ENCODE measurements around the gene LHFPL5.

Gene LHFPL5

DNA sequence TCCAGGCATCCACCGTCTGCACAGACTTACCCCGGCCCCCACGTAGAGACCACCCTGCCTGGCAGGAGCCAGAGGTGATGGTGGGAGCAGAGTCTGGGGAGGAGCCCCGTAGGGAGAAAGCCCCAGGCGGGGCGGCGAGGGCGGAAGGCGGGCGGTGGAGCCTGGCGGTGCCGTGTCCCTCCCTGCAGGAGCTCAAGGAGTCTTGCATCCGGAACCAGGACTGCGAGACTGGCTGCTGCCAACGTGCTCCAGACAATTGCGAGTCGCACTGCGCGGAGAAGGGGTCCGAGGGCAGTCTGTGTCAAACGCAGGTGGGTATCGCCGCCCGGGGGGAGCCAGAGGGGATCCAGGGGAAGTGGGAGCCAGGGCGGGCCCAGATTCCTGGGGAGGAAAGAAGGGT lies 18.3 kb upstream of the LHFPL5 start:
- H2BK5ac ChIP-seq (ENCODE audit: low read length) = no peak overlapping the region
- no peak overlapping the region for H3K4ac ChIP-seq (ENCODE audit: low read depth, low read length)
- H3K79me1 ChIP-seq (ENCODE audit: low read length) = no peaks in the 10 kb centered on the region
- no peak for DNase-seq
- H3K27me3 ChIP-seq (ENCODE audit: insufficient read depth, low read length, poor library complexity) = no peaks in the 10 kb centered on the region
- H3K36me3 ChIP-seq (ENCODE audit: control insufficient read depth, insufficient read depth, low read length) = no peaks in the 10 kb centered on the region
- H2BK15ac ChIP-seq (replicated peaks; ENCODE audit: low read depth) = no peak overlapping the region
- H3K23ac ChIP-seq (ENCODE audit: low read length) = no peak overlapping the region
- WGBS (ENCODE audit: extremely low coverage, insufficient coverage, low lambda C conversion rate) = no CpG with 5 or more reads among the region's 25 CpGs
- no peak overlapping the region for H3K9ac ChIP-seq (ENCODE audit: low read length)
- no peak overlapping the region for H2BK120ac ChIP-seq (ENCODE audit: low read depth, low read length)
- H3K4me3 ChIP-seq (ENCODE audit: low read length) = no peak overlapping the region
- no peak overlapping the region for H4K8ac ChIP-seq (ENCODE audit: low read depth, low read length)
- H3K18ac ChIP-seq (ENCODE audit: low read length) = no peak overlapping the region
- no peak overlapping the region for H4K5ac ChIP-seq (ENCODE audit: low read length)
- H3K4me1 ChIP-seq (ENCODE audit: control insufficient read depth, low read depth, low read length) = no peaks in the 10 kb centered on the region
- no peak overlapping the region for H3K56ac ChIP-seq (ENCODE audit: low read length)
- no peak overlapping the region for H3K27ac ChIP-seq (ENCODE audit: low read depth, low read length)
- H3K4me2 ChIP-seq (ENCODE audit: low read length) = no peak overlapping the region
- H2AK5ac ChIP-seq (ENCODE audit: low read length) = no peak overlapping the region
- H3K79me2 ChIP-seq (ENCODE audit: control insufficient read depth, insufficient read depth, low read length) = no peaks in the 10 kb centered on the region

DNA sequence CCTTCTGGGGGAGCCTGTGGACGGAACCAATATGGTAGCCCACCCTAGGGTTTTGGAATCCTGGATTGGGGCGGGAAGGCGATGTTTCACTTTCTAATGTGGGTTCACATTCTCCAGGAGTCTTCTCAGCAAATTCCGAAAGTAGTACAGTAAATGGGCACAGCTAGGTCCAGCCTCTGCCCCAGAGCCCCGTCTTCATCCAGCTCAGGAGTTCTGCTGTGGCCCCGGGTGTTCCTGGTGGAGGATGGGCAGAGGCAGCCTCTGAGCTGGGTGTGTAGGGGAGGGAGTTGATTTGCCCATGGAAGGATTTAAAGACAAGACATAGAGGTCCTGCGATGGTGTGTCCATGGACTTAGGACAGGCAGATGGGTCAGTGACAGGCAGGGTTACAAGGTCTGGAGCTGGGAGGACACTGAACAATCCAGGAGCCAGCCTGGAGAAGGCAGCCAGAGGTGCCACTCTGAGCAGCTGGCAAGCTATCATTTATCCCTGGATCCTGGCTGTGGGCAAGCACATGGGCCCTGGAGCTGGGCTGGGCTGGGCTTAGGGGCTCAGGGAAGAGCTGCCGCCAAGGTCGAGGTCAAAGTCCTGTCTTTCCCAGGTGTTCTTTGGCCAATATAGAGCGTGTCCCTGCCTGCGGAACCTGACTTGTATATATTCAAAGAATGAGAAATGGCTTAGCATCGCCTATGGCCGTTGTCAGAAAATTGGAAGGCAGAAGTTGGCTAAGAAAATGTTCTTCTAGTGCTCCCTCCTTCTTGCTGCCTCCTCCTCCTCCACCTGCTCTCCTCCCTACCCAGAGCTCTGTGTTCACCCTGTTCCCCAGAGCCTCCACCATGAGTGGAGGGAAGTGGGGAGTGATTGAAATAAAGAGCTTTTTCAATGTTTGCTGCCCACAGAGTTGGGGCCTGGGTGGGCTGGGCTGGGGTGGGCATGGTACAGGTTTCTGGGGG lies 17.6 kb upstream of the LHFPL5 start:
- H3K4me2 ChIP-seq (ENCODE audit: low read length) = no peak overlapping the region
- no peaks in the 10 kb centered on the region for H3K79me1 ChIP-seq (ENCODE audit: low read length)
- no peak overlapping the region for H2AK5ac ChIP-seq (ENCODE audit: low read length)
- H4K5ac ChIP-seq (ENCODE audit: low read length) = no peak overlapping the region
- H2BK5ac ChIP-seq (ENCODE audit: low read length) = no peak overlapping the region
- no peaks in the 10 kb centered on the region for H3K79me2 ChIP-seq (ENCODE audit: control insufficient read depth, insufficient read depth, low read length)
- H2BK15ac ChIP-seq (replicated peaks; ENCODE audit: low read depth) = no peak overlapping the region
- no peak overlapping the region for H4K8ac ChIP-seq (ENCODE audit: low read depth, low read length)
- H3K4me3 ChIP-seq (ENCODE audit: low read length) = no peak overlapping the region
- H3K4me1 ChIP-seq (ENCODE audit: control insufficient read depth, low read depth, low read length) = no peaks in the 10 kb centered on the region
- no peak overlapping the region for H3K23ac ChIP-seq (ENCODE audit: low read length)
- no peaks in the 10 kb centered on the region for H3K36me3 ChIP-seq (ENCODE audit: control insufficient read depth, insufficient read depth, low read length)
- no peak overlapping the region for H3K18ac ChIP-seq (ENCODE audit: low read length)
- H2BK120ac ChIP-seq (ENCODE audit: low read depth, low read length) = no peak overlapping the region
- no peak overlapping the region for H3K4ac ChIP-seq (ENCODE audit: low read depth, low read length)
- no peak overlapping the region for H3K9ac ChIP-seq (ENCODE audit: low read length)
- no peak overlapping the region for H3K27ac ChIP-seq (ENCODE audit: low read depth, low read length)
- no peaks in the 10 kb centered on the region for H3K27me3 ChIP-seq (ENCODE audit: insufficient read depth, low read length, poor library complexity)
- no peak overlapping the region for H3K56ac ChIP-seq (ENCODE audit: low read length)
- no peak for DNase-seq
- WGBS (ENCODE audit: extremely low coverage, insufficient coverage, low lambda C conversion rate) = no CpG with 5 or more reads among the region's 13 CpGs

DNA sequence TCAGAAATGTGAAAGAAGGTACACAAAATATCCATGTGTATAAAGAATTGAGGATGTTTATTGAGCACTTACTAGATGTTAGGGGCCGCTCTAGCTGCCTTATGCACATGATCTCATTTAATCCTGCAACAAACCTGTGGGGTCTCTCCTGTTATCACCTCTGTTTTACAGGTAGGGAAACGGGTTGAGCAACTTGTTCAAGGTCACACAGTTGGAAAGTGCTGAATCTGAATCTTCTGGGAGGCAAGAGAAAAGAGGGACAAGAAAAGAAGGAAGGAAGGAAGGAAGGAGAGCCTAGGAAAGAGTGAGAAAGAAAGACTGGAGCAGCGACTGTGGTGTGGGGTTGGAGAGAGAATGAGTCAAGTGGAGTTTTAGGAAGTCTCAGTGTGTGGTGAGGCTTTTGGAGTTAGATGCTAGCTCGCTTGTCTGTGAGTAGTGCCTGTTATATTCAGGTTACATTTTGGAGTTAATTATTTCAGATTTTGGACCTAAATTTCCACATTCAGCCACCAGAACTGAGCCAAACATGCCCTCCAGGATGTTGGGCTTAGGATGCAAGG lies 16.6 kb upstream of the LHFPL5 start:
- Histone ChIP-seq H2BK15ac (replicated peaks; ENCODE audit: low read depth) (no peak overlapping the region), H2BK5ac (ENCODE audit: low read length) (no peak overlapping the region), H2BK120ac (ENCODE audit: low read depth, low read length) (no peak overlapping the region), H3K27ac (ENCODE audit: low read depth, low read length) (no peak overlapping the region), H3K4ac (ENCODE audit: low read depth, low read length) (no peak overlapping the region), H3K56ac (ENCODE audit: low read length) (no peak overlapping the region), H3K4me3 (ENCODE audit: low read length) (no peak overlapping the region), H3K79me2 (ENCODE audit: control insufficient read depth, insufficient read depth, low read length) (no peaks in the 10 kb centered on the region), H2AK5ac (ENCODE audit: low read length) (no peak overlapping the region), H3K4me2 (ENCODE audit: low read length) (no peak overlapping the region), H3K18ac (ENCODE audit: low read length) (no peak overlapping the region), H4K5ac (ENCODE audit: low read length) (no peak overlapping the region), H3K4me1 (ENCODE audit: control insufficient read depth, low read depth, low read length) (no peaks in the 10 kb centered on the region), H4K8ac (ENCODE audit: low read depth, low read length) (no peak overlapping the region), H3K79me1 (ENCODE audit: low read length) (no peaks in the 10 kb centered on the region), H3K9ac (ENCODE audit: low read length) (no peak overlapping the region), H3K36me3 (ENCODE audit: control insufficient read depth, insufficient read depth, low read length) (no peaks in the 10 kb centered on the region), H3K23ac (ENCODE audit: low read length) (no peak overlapping the region), H3K27me3 (ENCODE audit: insufficient read depth, low read length, poor library complexity) (no peaks in the 10 kb centered on the region)
- no peak for DNase-seq
- no CpG with 5 or more reads among the region's 4 CpGs for WGBS (ENCODE audit: extremely low coverage, insufficient coverage, low lambda C conversion rate)

DNA sequence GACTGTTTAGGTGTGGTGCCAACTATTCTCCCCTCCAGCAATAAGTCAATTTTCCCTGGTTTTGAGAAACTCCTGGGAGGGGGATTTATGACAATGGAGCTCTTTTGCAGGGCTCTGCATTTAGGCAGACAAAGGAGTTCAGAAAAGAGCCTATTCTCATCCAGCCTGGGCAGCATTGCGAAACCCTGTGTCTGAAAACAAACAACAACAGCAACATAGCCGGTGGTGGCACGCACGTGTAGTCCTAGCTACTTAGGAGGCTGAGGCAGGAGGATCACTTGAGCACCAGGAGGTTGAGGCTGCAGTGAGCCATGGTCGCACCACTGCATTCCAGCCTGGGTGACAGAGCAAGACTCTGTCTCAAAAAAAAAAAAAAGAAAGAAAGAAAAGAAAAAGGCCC lies 14.5 kb upstream of the LHFPL5 start:
- no peak overlapping the region for H3K4ac ChIP-seq (ENCODE audit: low read depth, low read length)
- no peak overlapping the region for H3K9ac ChIP-seq (ENCODE audit: low read length)
- no peaks in the 10 kb centered on the region for H3K4me1 ChIP-seq (ENCODE audit: control insufficient read depth, low read depth, low read length)
- no peaks in the 10 kb centered on the region for H3K27me3 ChIP-seq (ENCODE audit: insufficient read depth, low read length, poor library complexity)
- H3K79me1 ChIP-seq (ENCODE audit: low read length) = no peaks in the 10 kb centered on the region
- no peak overlapping the region for H2AK5ac ChIP-seq (ENCODE audit: low read length)
- no peak overlapping the region for H4K8ac ChIP-seq (ENCODE audit: low read depth, low read length)
- H3K23ac ChIP-seq (ENCODE audit: low read length) = no peak overlapping the region
- no peak overlapping the region for H2BK15ac ChIP-seq (replicated peaks; ENCODE audit: low read depth)
- no peak overlapping the region for H3K18ac ChIP-seq (ENCODE audit: low read length)
- DNase-seq = no peak
- no peak overlapping the region for H3K4me3 ChIP-seq (ENCODE audit: low read length)
- H3K36me3 ChIP-seq (ENCODE audit: control insufficient read depth, insufficient read depth, low read length) = no peaks in the 10 kb centered on the region
- H3K56ac ChIP-seq (ENCODE audit: low read length) = no peak overlapping the region
- H2BK120ac ChIP-seq (ENCODE audit: low read depth, low read length) = no peak overlapping the region
- no peak overlapping the region for H3K27ac ChIP-seq (ENCODE audit: low read depth, low read length)
- no peak overlapping the region for H2BK5ac ChIP-seq (ENCODE audit: low read length)
- no CpG with 5 or more reads among the region's 5 CpGs for WGBS (ENCODE audit: extremely low coverage, insufficient coverage, low lambda C conversion rate)
- H3K79me2 ChIP-seq (ENCODE audit: control insufficient read depth, insufficient read depth, low read length) = no peaks in the 10 kb centered on the region
- no peak overlapping the region for H4K5ac ChIP-seq (ENCODE audit: low read length)
- H3K4me2 ChIP-seq (ENCODE audit: low read length) = no peak overlapping the region

DNA sequence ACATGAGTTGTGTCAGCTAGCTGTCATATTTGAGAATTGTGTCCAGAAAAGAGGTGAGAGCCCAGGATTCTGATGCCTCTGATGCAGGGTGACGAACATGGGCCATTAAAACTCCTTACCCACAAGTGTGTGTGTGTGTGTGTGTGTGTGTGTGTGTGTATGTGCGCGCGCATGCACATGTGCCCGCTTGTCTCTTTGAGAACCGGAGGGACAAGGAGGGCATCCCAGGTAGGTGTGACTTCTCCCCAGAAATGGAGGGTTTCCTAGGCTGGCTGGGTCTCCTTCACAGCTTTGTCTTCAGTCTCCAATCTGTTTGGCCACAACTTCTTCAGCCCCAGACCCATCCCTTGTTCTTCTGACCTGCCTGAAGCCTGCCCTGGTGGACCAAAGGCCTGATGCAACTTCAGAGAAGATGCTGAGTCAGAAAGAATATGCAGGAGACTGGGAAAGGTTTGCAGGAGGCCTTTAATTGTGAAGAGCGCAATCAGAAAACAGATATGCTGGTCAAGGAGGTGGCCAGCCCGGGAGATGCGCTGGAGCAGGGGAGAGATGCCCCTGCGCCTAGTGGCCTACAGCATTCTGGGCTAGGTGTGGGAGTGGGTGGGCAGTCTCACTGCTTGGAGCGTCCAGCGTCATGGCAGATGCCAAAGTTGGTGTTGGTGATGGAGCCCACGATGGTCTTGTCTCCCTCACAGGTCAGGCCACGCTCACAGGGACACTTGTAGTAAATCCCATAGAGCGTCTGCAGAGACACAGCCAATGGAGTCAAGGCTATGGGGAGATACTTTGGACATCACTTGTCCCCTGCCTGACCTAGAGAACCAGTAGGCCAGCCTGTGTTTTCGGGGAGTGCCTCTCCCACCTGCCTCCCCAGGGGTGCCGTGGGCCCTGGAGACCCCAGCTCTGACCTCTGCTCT lies 10.4 kb upstream of the LHFPL5 start:
- H3K27me3 ChIP-seq (ENCODE audit: insufficient read depth, low read length, poor library complexity) = no peaks in the 10 kb centered on the region
- H3K9ac ChIP-seq (ENCODE audit: low read length) = no peak overlapping the region
- H3K4me2 ChIP-seq (ENCODE audit: low read length) = no peak overlapping the region
- H3K23ac ChIP-seq (ENCODE audit: low read length) = no peak overlapping the region
- no peaks in the 10 kb centered on the region for H3K79me2 ChIP-seq (ENCODE audit: control insufficient read depth, insufficient read depth, low read length)
- H3K56ac ChIP-seq (ENCODE audit: low read length) = no peak overlapping the region
- DNase-seq = no peak
- no peak overlapping the region for H3K4me3 ChIP-seq (ENCODE audit: low read length)
- WGBS (ENCODE audit: extremely low coverage, insufficient coverage, low lambda C conversion rate) = no CpG with 5 or more reads among the region's 17 CpGs
- H3K36me3 ChIP-seq (ENCODE audit: control insufficient read depth, insufficient read depth, low read length) = no peaks in the 10 kb centered on the region
- no peak overlapping the region for H4K8ac ChIP-seq (ENCODE audit: low read depth, low read length)
- H2BK15ac ChIP-seq (replicated peaks; ENCODE audit: low read depth) = no peak overlapping the region
- no peak overlapping the region for H2AK5ac ChIP-seq (ENCODE audit: low read length)
- no peak overlapping the region for H3K4ac ChIP-seq (ENCODE audit: low read depth, low read length)
- no peak overlapping the region for H2BK5ac ChIP-seq (ENCODE audit: low read length)
- no peak overlapping the region for H2BK120ac ChIP-seq (ENCODE audit: low read depth, low read length)
- no peak overlapping the region for H3K18ac ChIP-seq (ENCODE audit: low read length)
- no peaks in the 10 kb centered on the region for H3K79me1 ChIP-seq (ENCODE audit: low read length)
- H3K4me1 ChIP-seq (ENCODE audit: control insufficient read depth, low read depth, low read length) = peaks cover 7% of the 10 kb centered on the region
- no peak overlapping the region for H4K5ac ChIP-seq (ENCODE audit: low read length)
- H3K27ac ChIP-seq (ENCODE audit: low read depth, low read length) = no peak overlapping the region
